Upper lobe of left lung (tissue), 6 donors: Measurements from ENCODE around the gene CACNA1H. TPM values are rescaled to one million over a fixed set of nuclear protein-coding genes. Genes with fewer than 3 reads are reported as not detected.

Experiments used
- ATAC-seq, 2 donors: fragments of 200-7000 bp; cut with Tn5 transposase; one replicate each; pipeline ENCODE4 v1.9.1; 2022; ENCODE audit warnings: mild to moderate bottlenecking in 2 of 2, moderate library complexity in 2 of 2; ENCODE audit not compliant: low FRiP score in 2 of 2
- DNase-seq, 2 donors: peaks; one replicate each; pipeline ENCODE4 v3.0.0-alpha.2; 2019 to 2020
- H3K27ac ChIP-seq, 4 donors: fragments of 200-600 bp; sonication (generic); one replicate each; pipeline ENCODE4 v1.5.1; 2016 to 2019
- H3K27me3 ChIP-seq, 4 donors: fragments of 200-600 bp; sonication (generic); one replicate each; pipeline ENCODE4 v1.5.1; 2017 to 2019
- H3K36me3 ChIP-seq, 4 donors: fragments of 200-600 bp; sonication (generic); one replicate each; pipeline ENCODE4 v1.5.1; 2016 to 2019
- H3K4me1 ChIP-seq, 4 donors: fragments of 200-600 bp; sonication (generic); one replicate each; pipeline ENCODE4 v1.5.1; 2018 to 2019
- H3K4me3 ChIP-seq, 4 donors: fragments of 200-600 bp; sonication (generic); one replicate each; pipeline ENCODE4 v1.5.1; 2017 to 2019; ENCODE audit warnings: mild to moderate bottlenecking in 2 of 4, moderate library complexity in 1 of 4
- H3K9me3 ChIP-seq, 4 donors: fragments of 200-600 bp; sonication (generic); one replicate each; pipeline ENCODE4 v1.5.1; 2018 to 2019
- CTCF ChIP-seq, 6 experiments: fragments of 450-650 bp in 4 of 6; fragments of 200-600 bp in 2 of 6; sonication (generic) in 2 of 6; IDR thresholded peaks; one replicate each; pipeline ENCODE4 v1.5.1; 2016 to 2019; ENCODE audit warnings: antibody characterized with exemption in 6 of 6
- EP300 ChIP-seq, 4 donors: sonication (generic); formaldehyde crosslinking; IDR thresholded peaks; one replicate each; pipeline ENCODE4 v1.5.1; 2017; ENCODE audit warnings: antibody characterized with exemption in 4 of 4, control low read depth in 2 of 4
- POLR2A ChIP-seq, 4 donors: fragments of 450-650 bp; IDR thresholded peaks; one replicate each; pipeline ENCODE4 v1.5.1; 2016 to 2017; ENCODE audit warnings: antibody characterized with exemption in 4 of 4, mild to moderate bottlenecking in 2 of 4
- POLR2AphosphoS5 ChIP-seq, 2 donors: sonication (generic); formaldehyde crosslinking; IDR thresholded peaks; one replicate each; pipeline ENCODE4 v1.5.1; 2017; ENCODE audit warnings: antibody characterized with exemption in 2 of 2
- WGBS, 2 donors: methylation state at CpG; one replicate each; pipeline ENCODE4 v1.1.5; 2017 to 2018; 5-methylcytosine and 5-hydroxymethylcytosine counted together
- total RNA-seq, 6 donors: library from RNA; depleted of rRNA in 4 of 6; stranded (reverse); fragments of >200 nt in 4 of 6; gene quantifications; one replicate each; pipeline versions ENCODE4 v1.1.0 to v1.2.1, GENCODE V29; 2016 to 2021
- donor health status: DM: no; HTN: no; CAD: no; lungs with moderate emphysema.
- donor health status: DM: no; HTN: yes; CAD: no; lungs with severe emphysema.

CACNA1H gene
- total RNA-seq, 6 donors from 2014 or later: 6.4 to 46.1 (median 9.3) TPM

DNA sequence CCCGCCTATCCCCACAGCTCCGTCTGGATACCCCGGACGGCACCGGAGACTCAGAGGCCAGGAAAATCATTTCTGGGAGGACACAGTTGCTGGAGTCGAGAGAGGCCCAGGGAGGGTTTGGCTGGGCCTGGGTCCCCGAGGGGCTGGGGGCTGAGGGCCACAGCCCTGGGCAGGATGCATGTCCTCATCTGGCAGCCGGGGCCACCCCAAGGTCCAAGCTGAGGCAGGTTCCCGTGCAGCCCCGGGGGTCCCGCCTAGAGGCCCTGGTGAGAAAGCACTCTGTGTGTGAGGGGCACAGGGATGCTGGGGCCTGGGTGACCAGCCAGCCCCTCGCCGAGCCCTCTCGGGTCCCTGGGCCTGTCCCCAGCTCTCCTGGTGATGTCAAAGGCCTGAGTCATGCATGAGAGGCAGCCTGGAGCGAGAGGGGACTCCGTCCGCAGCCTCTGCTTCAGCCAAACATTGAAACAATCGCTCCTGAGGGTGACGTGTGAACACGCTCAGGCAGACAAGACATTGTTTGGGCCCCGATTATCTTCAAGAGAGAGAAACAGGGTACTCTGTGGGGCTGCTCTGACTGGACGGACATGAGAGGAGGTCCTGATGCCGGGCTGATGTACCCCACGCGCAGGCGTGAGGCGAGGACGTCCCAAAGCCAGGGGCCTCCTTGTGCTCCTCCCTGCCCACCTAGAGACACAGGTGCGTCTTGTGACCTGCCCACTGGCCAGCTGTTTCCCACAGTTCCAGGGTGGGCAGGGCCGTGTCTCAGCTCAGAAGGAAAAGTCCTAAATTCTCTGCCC is 31.1 kb upstream of the CACNA1H start:
- Histone ChIP-seq H3K36me3 (no peaks in the 10 kb centered on the region), H3K4me1 (no peaks in the 10 kb centered on the region), H3K27ac (no peak overlapping the region), H3K27me3 (peaks cover 0 to 6% (median 0%) of the 10 kb centered on the region in 4 donors), H3K9me3 (no peaks in the 10 kb centered on the region), H3K4me3 (no peak overlapping the region)
- WGBS, 2 donors: 78 to 79% methylated on average over 24 to 26 of the region's 30 CpGs
- DNase-seq (peak in 1 of 2 donors; percentile 70), ATAC-seq (no peak)
- no peak for TF ChIP-seq CTCF (IDR thresholded peaks at IDR 0.05)
- TF ChIP-seq POLR2AphosphoS5 (IDR thresholded peaks at IDR 0.05): no peak
- no peak for TF ChIP-seq EP300 (IDR thresholded peaks at IDR 0.05)

- H3K27me3 ChIP-seq: peaks cover 0 to 6% (median 0%) of the 10 kb centered on the region in 4 donors
- WGBS, 2 donors: 79 to 83% methylated on average over 8 to 14 of the region's 14 CpGs
Measured at GRCh38 chr16:1122398-1122765, 30.5 kb upstream of the CACNA1H start.

GRCh38 chr16:1123525-1124230 is 29.2 kb upstream of the CACNA1H start:
- Histone ChIP-seq H3K4me1 (no peaks in the 10 kb centered on the region), H3K4me3 (no peak overlapping the region), H3K9me3 (no peaks in the 10 kb centered on the region), H3K27me3 (no peaks in the 10 kb centered on the region), H3K27ac (no peak overlapping the region), H3K36me3 (no peaks in the 10 kb centered on the region)
- no peak for TF ChIP-seq EP300 (IDR thresholded peaks at IDR 0.05)
- DNase-seq (peak in 1 of 2 donors; percentile 65), ATAC-seq (no peak)
- WGBS, 2 donors: 60 to 64% methylated on average over 9 to 10 of the region's 21 CpGs

More at GRCh38 chr16:1122398-1122765, 30.5 kb upstream of the CACNA1H start:
- Histone ChIP-seq H3K4me3 (no peak overlapping the region), H3K36me3 (no peaks in the 10 kb centered on the region), H3K27ac (no peak overlapping the region), H3K4me1 (no peaks in the 10 kb centered on the region), H3K9me3 (no peaks in the 10 kb centered on the region)
- no peak for TF ChIP-seq EP300 (IDR thresholded peaks at IDR 0.05)
- no peak for TF ChIP-seq CTCF (IDR thresholded peaks at IDR 0.05)
- TF ChIP-seq POLR2A (IDR thresholded peaks at IDR 0.05): no peak
- TF ChIP-seq POLR2AphosphoS5 (IDR thresholded peaks at IDR 0.05): no peak
- DNase-seq (peak in 1 of 2 donors; percentile 66), ATAC-seq (no peak)

- ATAC-seq (no peak), DNase-seq (peak in 1 of 2 donors; percentile 76)
- Histone ChIP-seq H3K36me3 (no peaks in the 10 kb centered on the region), H3K27me3 (no peaks in the 10 kb centered on the region), H3K4me3 (no peak overlapping the region), H3K4me1 (no peaks in the 10 kb centered on the region), H3K27ac (no peak overlapping the region), H3K9me3 (no peaks in the 10 kb centered on the region)
- TF ChIP-seq POLR2AphosphoS5 (IDR thresholded peaks at IDR 0.05): no peak
- TF ChIP-seq EP300 (IDR thresholded peaks at IDR 0.05): no peak
- no peak for TF ChIP-seq POLR2A (IDR thresholded peaks at IDR 0.05)
- TF ChIP-seq CTCF (IDR thresholded peaks at IDR 0.05): no peak
- WGBS, 2 donors: 91% methylated on average over 18 of the region's 18 CpGs; no CpG with 5 or more reads in 1 of the 2 donors
Measured at GRCh38 chr16:1124291-1124690, 28.6 kb upstream of the CACNA1H start.

DNA sequence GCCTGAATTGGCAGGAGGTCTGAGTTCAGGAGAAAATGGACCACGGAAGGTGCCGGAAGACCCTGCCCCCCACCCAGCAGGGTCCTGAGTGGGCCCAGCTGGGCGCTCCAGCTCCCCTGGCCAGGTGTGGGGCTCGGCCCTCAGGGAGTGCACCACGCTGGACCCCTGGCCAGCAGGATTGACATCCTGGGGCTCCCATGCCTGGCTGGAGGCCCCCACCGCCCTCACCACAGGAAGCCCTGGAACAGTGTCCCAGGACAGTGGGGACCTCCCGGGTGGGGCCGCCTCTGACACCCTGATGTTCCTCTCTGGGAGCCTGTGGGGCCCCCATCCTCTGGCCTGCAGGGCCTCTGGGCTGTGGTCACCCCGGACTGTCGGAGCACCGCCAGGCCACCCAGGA is 28.1 kb upstream of the CACNA1H start:
- ATAC-seq (no peak), DNase-seq (peak in 1 of 2 donors; percentile 71)
- WGBS, 2 donors: 95% methylated on average over 6 of the region's 11 CpGs; no CpG with 5 or more reads in 1 of the 2 donors
- Histone ChIP-seq H3K9me3 (no peaks in the 10 kb centered on the region), H3K36me3 (no peaks in the 10 kb centered on the region), H3K27ac (no peak overlapping the region), H3K4me1 (no peaks in the 10 kb centered on the region), H3K27me3 (no peaks in the 10 kb centered on the region), H3K4me3 (no peak overlapping the region)
- TF ChIP-seq CTCF (IDR thresholded peaks at IDR 0.05) (no peak), POLR2A (IDR thresholded peaks at IDR 0.05) (no peak), EP300 (IDR thresholded peaks at IDR 0.05) (no peak), POLR2AphosphoS5 (IDR thresholded peaks at IDR 0.05) (no peak)
